ENCODE measurements around the gene ATP1B1. TPM values are rescaled to one million over a fixed set of nuclear protein-coding genes. Genes with fewer than 3 reads are reported as not detected.

ATP1B1 gene
- total RNA-seq, 1 donor from 2014 or later, result 76.4 TPM

DNA sequence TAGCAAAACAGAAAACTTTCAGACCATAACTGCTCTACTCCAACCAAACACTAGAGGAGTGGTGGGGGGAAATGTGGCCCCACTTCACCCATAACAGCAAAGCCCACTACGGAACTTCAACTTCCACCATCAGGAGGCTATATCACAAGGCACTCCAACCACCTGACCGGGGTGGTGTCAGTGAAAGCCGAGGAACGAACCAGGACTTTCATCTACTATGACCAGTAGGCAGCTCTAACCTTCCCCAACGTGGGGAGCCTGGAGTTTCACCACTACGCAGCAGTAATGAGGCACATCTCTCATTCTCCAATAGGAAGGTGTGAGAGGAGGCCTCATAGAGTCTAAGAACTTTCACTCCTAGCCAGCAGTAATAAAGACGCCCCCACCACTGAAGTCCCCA lies 42.4 kb upstream of the ATP1B1 start:
- Mint-ChIP-seq H3K27ac (no peak overlapping the region), H3K4me1 (peaks cover 11% of the 10 kb centered on the region), H3K4me3 (no peak overlapping the region), H3K36me3 (peaks cover 3% of the 10 kb centered on the region), H3K27me3 (ENCODE audit: low read depth) (no peaks in the 10 kb centered on the region), H3K9me3 (peaks cover 34% of the 10 kb centered on the region)
- no peak for DNase-seq (ENCODE audit: low spot score in 2 of 2, unreplicated experiment in 2 of 2)
- no peak for TF ChIP-seq CTCF (IDR thresholded peaks at IDR 0.05; ENCODE audit: unreplicated experiment)

DNA sequence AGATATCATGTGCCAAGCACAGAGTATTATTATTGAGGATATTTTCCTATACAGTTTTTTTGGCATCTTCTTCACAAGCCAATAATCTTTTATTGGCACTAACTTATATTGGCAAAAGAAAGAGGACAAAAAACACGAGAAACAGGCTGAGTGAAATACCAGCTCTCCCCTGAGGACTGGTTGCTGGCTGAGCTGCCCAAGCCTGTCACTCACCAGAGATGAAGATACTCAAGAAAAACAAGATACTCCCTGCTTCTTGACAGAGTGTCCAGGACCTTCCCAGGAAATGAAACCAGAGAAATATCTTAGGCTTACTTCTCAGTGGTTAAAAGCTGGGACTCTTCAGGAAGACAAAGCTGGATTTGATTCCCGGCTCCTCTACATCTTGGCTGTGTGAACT lies 35.9 kb upstream of the ATP1B1 start:
- Mint-ChIP-seq H3K4me1 (no peaks in the 10 kb centered on the region), H3K9me3 (peaks cover 18% of the 10 kb centered on the region), H3K36me3 (peaks cover 3% of the 10 kb centered on the region), H3K4me3 (no peak overlapping the region), H3K27ac (no peak overlapping the region), H3K27me3 (ENCODE audit: low read depth) (no peaks in the 10 kb centered on the region)
- no peak for TF ChIP-seq CTCF (IDR thresholded peaks at IDR 0.05; ENCODE audit: unreplicated experiment)
- DNase-seq (ENCODE audit: low spot score in 2 of 2, unreplicated experiment in 2 of 2), result no peak

- H3K9me3 Mint-ChIP-seq, result peaks cover 15% of the 10 kb centered on the region
- H3K27ac Mint-ChIP-seq, result no peak overlapping the region
- no peaks in the 10 kb centered on the region for H3K27me3 Mint-ChIP-seq (ENCODE audit: low read depth)
- no peak for TF ChIP-seq CTCF (IDR thresholded peaks at IDR 0.05; ENCODE audit: unreplicated experiment)
- H3K36me3 Mint-ChIP-seq, result peaks cover 3% of the 10 kb centered on the region
- DNase-seq (ENCODE audit: low spot score in 2 of 2, unreplicated experiment in 2 of 2), result no peak
- H3K4me3 Mint-ChIP-seq, result no peak overlapping the region
- H3K4me1 Mint-ChIP-seq, result no peaks in the 10 kb centered on the region
Observed at GRCh38 chr1:169070958-169071357, 35.5 kb upstream of the ATP1B1 start.

- no peaks in the 10 kb centered on the region for H3K4me1 Mint-ChIP-seq
- H3K27me3 Mint-ChIP-seq (ENCODE audit: low read depth), result no peaks in the 10 kb centered on the region
- no peak overlapping the region for H3K27ac Mint-ChIP-seq
Observed at GRCh38 chr1:169072945-169073725, 33.4 kb upstream of the ATP1B1 start.

GRCh38 chr1:169078163-169078883 lies 28.2 kb upstream of the ATP1B1 start:
- Mint-ChIP-seq H3K36me3 (no peaks in the 10 kb centered on the region), H3K27me3 (ENCODE audit: low read depth) (no peaks in the 10 kb centered on the region), H3K27ac (no peak overlapping the region), H3K4me1 (no peaks in the 10 kb centered on the region), H3K9me3 (no peaks in the 10 kb centered on the region), H3K4me3 (no peak overlapping the region)
- DNase-seq (ENCODE audit: low spot score in 2 of 2, unreplicated experiment in 2 of 2), result no peak
- no peak for TF ChIP-seq CTCF (IDR thresholded peaks at IDR 0.05; ENCODE audit: unreplicated experiment)

More at GRCh38 chr1:169072945-169073725, 33.4 kb upstream of the ATP1B1 start:
- Mint-ChIP-seq H3K9me3 (peaks cover 3% of the 10 kb centered on the region), H3K4me3 (no peak overlapping the region), H3K36me3 (peaks cover 2% of the 10 kb centered on the region)
- no peak for TF ChIP-seq CTCF (IDR thresholded peaks at IDR 0.05; ENCODE audit: unreplicated experiment)
- DNase-seq (ENCODE audit: low spot score in 2 of 2, unreplicated experiment in 2 of 2), result no peak
